HG03135 (cell line): ENCODE data around the gene ZNF839.

Source experiments
- ATAC-seq: cut with Tn5 transposase; IDR thresholded peaks from one replicate; pipeline ENCODE4 v1.9.1; 2021; ENCODE audit warnings: mild to moderate bottlenecking, moderate library complexity; ENCODE audit not compliant: unreplicated experiment

ZNF839 gene

DNA sequence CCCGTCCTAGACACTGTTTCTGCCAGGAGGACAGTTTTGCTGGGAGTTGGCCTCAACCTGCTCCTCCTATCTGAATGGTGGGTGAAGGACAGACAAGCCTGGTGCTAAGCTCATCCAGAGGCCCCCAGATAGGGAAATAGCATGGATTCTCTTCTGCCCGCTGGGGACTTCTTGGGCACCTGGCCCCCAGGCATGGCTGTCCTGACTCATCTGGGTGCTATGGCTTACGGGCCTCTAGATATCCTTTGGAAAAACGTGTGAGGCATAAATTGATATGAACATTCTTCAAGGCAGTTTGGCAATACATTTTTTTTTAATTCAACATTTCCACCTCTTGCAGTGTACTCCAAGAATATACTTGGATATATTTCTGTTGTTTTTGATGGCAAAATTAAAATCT is 51.8 kb downstream of the ZNF839 start:
- no peak for ATAC-seq

DNA sequence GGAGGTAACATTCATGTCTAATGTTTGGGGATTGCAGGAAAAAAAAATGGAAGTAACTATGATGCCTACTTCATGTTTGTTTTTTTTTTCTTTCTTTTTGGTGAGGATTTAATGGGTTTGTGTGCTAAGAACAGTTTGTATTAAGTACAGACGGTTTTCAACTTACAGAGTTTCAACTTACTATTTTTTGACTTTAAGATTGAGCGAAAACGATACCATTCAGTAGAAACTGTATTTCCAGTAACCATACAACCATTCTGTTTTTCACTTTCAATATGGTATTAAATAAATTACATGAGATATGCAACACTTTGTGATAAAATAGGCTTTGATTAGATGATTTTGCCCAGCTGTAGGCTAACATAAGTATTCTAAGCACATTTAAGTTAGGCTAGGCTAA is 53.6 kb downstream of the ZNF839 start:
- no peak for ATAC-seq

DNA sequence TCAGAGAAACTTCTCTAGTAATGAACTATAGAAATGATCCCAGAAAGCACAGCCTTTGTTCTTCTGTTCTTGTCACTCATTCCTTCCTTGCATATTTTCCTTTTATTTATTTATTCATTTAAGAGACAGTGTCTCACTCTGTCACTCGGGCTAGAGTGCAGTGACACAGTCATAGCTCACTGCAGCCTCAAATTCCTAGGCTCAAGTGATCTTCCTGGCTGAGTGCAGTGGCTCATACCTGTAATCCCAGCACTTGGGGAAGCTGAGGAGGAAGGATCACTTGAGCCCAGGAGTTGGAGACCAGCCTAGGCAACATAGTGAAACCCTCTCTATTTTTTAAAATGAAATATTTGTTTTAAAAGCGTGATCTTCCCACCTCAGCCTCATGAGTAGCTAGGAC is 54.7 kb downstream of the ZNF839 start:
- no peak for ATAC-seq

DNA sequence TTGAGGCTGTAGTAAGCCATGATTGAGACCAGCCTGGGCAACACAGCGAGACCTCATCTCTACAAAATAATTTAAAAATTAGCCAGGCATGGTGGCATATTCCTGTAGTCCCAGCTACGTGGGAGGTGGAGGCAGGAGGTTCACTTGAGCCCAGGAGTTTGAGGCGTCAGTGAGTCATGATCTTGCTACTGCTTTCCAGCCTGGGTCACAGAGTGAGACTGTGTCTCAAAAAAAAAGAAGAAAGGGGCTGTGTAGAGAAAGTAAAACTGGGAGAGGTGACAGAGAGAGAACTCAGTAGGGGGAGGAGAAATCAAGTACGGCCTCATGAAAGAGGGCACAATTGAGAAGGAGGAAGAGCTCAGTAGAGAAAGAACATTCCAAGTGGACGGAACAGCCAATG is 55.6 kb downstream of the ZNF839 start:
- ATAC-seq: no peak

DNA sequence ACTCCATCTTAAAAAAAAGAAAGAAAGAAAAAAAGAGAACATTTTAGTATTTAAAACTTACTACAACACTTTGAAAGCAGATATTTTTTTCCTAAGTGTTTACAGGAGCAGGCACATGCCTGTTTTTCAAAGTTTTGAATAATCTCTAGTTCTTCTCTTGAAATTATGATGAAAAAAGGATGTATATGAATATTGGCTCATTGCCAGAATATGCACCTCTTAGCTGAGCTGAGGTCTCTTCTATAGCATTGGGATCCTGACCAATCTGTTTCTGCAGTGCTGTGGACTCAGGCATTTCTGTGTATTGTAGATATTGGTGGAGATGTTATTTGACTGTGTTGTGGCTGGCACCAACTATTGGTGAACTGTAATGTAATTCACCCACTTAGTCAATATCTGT is 58.1 kb downstream of the ZNF839 start:
- no peak for ATAC-seq

DNA sequence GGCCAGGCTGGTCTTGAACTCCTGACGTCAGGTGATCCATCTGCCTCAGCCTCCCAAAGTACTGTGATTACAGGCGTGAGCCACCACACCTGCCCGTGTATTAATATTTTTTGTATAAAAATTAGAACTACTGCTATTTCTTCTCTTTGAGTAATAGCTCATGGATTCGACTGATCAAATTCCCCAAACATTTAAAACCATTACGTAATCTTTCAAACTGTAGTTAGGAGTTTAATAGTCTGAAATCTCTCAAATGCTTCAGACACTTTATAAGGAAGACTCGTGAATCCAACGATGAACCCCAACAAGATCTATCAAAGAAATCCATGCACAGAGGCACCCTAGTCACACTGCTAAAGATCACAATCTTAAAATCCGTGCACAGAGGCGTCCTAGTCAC is 59.3 kb downstream of the ZNF839 start:
- no peak for ATAC-seq

DNA sequence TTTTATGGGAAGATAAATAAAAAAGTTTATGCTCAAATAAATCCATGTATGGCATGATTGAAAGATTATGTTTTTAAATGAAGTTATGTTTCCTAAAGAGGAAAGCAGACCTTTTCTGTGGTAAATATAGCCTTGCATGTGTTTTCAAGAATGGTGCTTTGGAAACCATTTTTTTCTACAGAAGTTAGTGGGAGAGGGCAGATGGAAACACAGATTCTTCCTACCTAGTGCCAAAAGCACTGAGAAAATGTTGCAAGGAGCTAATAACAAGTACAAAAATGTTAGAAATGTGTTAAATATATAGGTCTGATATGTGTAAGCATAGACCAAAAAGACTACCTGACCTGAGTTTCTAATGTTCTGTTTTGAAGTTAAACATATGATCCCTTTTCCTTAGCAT is 67.5 kb downstream of the ZNF839 start:
- ATAC-seq: no peak

DNA sequence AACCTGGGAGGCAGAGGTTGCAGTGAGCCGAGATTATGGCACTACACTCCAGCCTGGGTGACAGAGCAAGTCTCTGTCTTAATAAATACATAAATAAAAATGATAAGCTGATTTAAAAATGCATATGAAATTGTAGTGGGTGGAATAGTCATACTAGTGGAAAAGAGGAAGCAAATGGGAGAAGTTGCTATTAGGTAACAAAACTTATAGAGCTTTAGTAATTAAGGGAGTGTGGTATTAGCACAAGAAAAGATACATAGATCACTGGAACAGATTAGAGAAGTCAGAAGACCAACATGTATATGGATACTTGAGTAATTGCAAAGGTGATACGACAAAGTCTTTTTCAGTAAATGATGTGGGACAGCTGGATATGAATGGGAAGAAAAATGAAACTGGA is 69.7 kb downstream of the ZNF839 start:
- no peak for ATAC-seq

DNA sequence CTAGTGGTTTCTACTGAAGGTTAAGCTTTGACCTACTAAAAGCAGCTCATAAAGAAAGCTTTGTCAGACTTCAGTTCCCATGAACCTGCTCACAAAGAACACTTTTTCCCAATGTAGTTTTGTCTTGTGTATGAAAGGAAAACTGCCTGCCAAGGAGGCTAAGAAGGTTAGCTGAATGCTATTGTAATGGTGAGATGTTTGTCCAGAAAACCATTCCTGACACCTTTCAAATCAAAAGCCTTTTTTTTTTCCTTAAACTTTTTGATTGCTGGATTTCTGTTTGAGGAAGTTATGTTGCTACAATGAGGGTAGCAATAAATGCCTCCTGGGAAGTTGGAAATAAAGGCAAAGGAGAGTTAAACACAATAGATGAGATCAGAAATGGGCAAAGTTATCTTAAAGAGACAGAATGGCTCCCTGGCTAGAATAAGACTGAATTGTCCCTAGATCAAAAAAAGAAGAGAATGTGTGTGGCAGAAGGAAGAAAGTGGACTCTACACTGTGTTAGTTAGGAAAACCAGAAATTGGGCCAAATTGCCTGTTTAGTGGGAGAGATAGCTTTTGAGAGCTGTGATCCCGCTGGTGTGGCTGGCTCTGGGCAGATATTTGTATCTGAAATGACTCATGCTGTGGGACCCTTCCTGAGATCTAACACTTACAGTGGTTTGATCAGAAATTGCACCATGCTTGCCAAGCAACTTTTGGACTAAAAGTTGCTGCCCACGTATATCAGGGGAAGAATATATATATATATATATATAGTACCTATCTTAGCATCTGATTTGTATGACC is 70.7 kb downstream of the ZNF839 start:
- ATAC-seq: no peak
